HepG2 (cell line): ENCODE data around the gene BABAM1. TPM values are rescaled to one million over a fixed set of nuclear protein-coding genes. Genes with fewer than 3 reads are reported as not detected.
A peak's percentile ranks its signal among the peaks of the same experiment; 100 is the strongest.

Experiments used
- GPBP1L1 ChIP-seq: sonication (generic); formaldehyde crosslinking; IDR thresholded peaks from 2 replicates; pipeline ENCODE4 v1.5.0; 2020; ENCODE audit warnings: mild to moderate bottlenecking, missing genetic modification reagents
- HINFP ChIP-seq: sonication (generic); formaldehyde crosslinking; IDR thresholded peaks from 2 replicates; pipeline ENCODE4 v1.4.0; 2020; ENCODE audit warnings: low read depth, mild to moderate bottlenecking, missing genetic modification reagents
- SOX13 ChIP-seq, 3 experiments: fragments of 450-650 bp in 1 of 3; sonication (generic) in 1 of 3; formaldehyde crosslinking in 1 of 3; IDR thresholded peaks in 2 of 3; conservative IDR thresholded peaks in 1 of 3; 2 replicates each; pipeline versions ENCODE4 v1.5.0 to v1.6.1; 2016 to 2020; ENCODE audit warnings: antibody characterized with exemption in 1 of 3, mild to moderate bottlenecking in 1 of 3, missing compliant biosample characterization in 1 of 3, missing genetic modification reagents in 1 of 3, moderate library complexity in 1 of 3
- SP140L ChIP-seq: sonication (generic); formaldehyde crosslinking; IDR thresholded peaks from 2 replicates; pipeline ENCODE4 v1.4.0; 2020; ENCODE audit warnings: missing genetic modification reagents, borderline replicate concordance
- SPEN ChIP-seq: sonication (generic); formaldehyde crosslinking; IDR thresholded peaks from 2 replicates; pipeline ENCODE4 v1.5.1; 2020; ENCODE audit warnings: low read depth, mild to moderate bottlenecking, missing genetic modification reagents
- TAF1 ChIP-seq: sonication (generic); formaldehyde crosslinking; IDR thresholded peaks from 2 replicates; pipeline ENCODE4 v1.4.0; 2020; ENCODE audit warnings: missing genetic modification reagents
- TEAD3 ChIP-seq: optimal IDR thresholded peaks from 2 replicates; pipeline ENCODE3; 2016; ENCODE audit warnings: borderline replicate concordance
- ZBTB4 ChIP-seq: sonication (generic); formaldehyde crosslinking; IDR thresholded peaks from 2 replicates; pipeline ENCODE4 v1.4.0; 2020; ENCODE audit warnings: missing genetic modification reagents, mild to moderate bottlenecking, borderline replicate concordance
- ZNF142 ChIP-seq: sonication (generic); formaldehyde crosslinking; IDR thresholded peaks from 2 replicates; pipeline ENCODE4 v1.4.0; 2020; ENCODE audit warnings: missing genetic modification reagents
- ZNF276 ChIP-seq: sonication (generic); formaldehyde crosslinking; IDR thresholded peaks from 2 replicates; pipeline ENCODE4 v1.4.0; 2020; ENCODE audit warnings: mild to moderate bottlenecking, low read depth, missing genetic modification reagents
- ZNF292 ChIP-seq: sonication (generic); formaldehyde crosslinking; IDR thresholded peaks from 2 replicates; pipeline ENCODE4 v1.8.1; 2022; ENCODE audit warnings: mild to moderate bottlenecking, low read depth, missing genetic modification reagents, borderline replicate concordance
- ZNF782 ChIP-seq: sonication (generic); formaldehyde crosslinking; IDR thresholded peaks from 2 replicates; pipeline ENCODE4 v1.4.0; 2020; ENCODE audit warnings: missing genetic modification reagents, mild to moderate bottlenecking, borderline replicate concordance
- polyA plus RNA-seq, 8 experiments: library from polyadenylated mRNA; depleted of rRNA in 3 of 8; stranded (reverse) in 7 of 8; unstranded in 1 of 8; fragments of >200 nt; fragmentation: Illumina TruSeq in 4 of 8; extraction: Trizol in 4 of 8; gene quantifications; 2 replicates each; pipeline versions ENCODE4 v1.2.1 to v1.2.3, GENCODE V29; 2011 to 2016; ENCODE audit warnings: low read depth in 4 of 8, missing spikeins in 1 of 8, mixed read lengths in 1 of 8; ENCODE audit not compliant: insufficient read depth in 1 of 8
- total RNA-seq, 5 experiments: library from RNA; depleted of rRNA; stranded (reverse); fragments of >200 nt; fragmentation: Illumina TruSeq; extraction: Trizol; gene quantifications; 2 replicates each; pipeline ENCODE4 v1.2.3, GENCODE V29; 2016; ENCODE audit warnings: low read depth in 1 of 5

The BABAM1 gene
- total and polyA plus RNA-seq, 2 of the 13 experiments (the other 11 are each of a cell fraction or from before 2014, with no cell fraction given), result 70.0 to 82.0 TPM

GRCh38 chr19:17282488-17283125 is 15.4 kb downstream of the BABAM1 start (continued):
- TF ChIP-seq SOX13 (IDR thresholded peaks at IDR 0.05) (no peak), SOX13 (CRISPR knock-in tag; conservative IDR thresholded peaks at IDR 0.05 in 1 of 2, IDR thresholded peaks at IDR 0.05 in 1 of 2) (peak in 1 of 2 experiments; percentile 39; a peak in 1 of 4 replicates), SP140L (CRISPR knock-in tag) (no peak), TAF1 (CRISPR knock-in tag) (no peak; the same call in 1 of the 2 replicates), ZNF276 (CRISPR knock-in tag) (peak; percentile 59; the same call in 1 of the 2 replicates), GPBP1L1 (CRISPR knock-in tag) (no peak), ZBTB4 (CRISPR knock-in tag) (0 out of 2 replicates have a peak, but pooled peaks have one; percentile 53), ZNF292 (peak; percentile 46; the same call in 1 of the 2 replicates), ZNF142 (CRISPR knock-in tag) (0 out of 2 replicates have a peak, but pooled peaks have one; percentile 60), ZNF782 (CRISPR knock-in tag) (0 out of 2 replicates have a peak, but pooled peaks have one; percentile 38), TEAD3 (CRISPR knock-in tag) (peak; percentile 30), SPEN (CRISPR knock-in tag) (0 out of 2 replicates have a peak, but pooled peaks have one; percentile 63), HINFP (CRISPR knock-in tag) (peak; percentile 91; the same call in 1 of the 2 replicates)
